Measurements from ENCODE around the gene SPRN.

The SPRN gene

DNA sequence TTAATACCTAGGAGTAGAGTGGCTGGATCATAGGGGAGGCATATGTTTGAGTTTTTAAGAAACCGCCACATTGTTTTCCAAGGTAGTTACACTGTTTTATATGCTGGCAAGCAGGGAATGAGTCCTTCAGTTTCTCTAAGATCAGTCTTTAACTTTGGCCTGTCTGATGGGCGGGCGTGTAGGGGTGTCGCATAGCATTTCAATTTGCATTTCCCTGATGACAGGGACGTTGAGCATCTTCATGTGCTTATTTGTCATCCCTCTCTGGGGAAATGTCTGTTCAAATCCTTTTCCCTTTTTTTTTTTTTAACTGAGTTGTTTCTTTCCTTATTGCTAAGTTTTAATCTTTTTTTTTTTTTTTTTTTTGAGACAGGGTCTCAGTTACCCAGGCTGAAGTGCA lies 20.6 kb downstream of the SPRN start:
- H3K9me3 ChIP-seq (ENCODE audit: severe bottlenecking) = no peaks in the 10 kb centered on the region
- H3K27ac ChIP-seq = no peak overlapping the region
- DNase-seq = no peak
- no peak overlapping the region for H3K4me3 ChIP-seq (ENCODE audit: low read depth, low read length)
- TF ChIP-seq, protein P1, sequence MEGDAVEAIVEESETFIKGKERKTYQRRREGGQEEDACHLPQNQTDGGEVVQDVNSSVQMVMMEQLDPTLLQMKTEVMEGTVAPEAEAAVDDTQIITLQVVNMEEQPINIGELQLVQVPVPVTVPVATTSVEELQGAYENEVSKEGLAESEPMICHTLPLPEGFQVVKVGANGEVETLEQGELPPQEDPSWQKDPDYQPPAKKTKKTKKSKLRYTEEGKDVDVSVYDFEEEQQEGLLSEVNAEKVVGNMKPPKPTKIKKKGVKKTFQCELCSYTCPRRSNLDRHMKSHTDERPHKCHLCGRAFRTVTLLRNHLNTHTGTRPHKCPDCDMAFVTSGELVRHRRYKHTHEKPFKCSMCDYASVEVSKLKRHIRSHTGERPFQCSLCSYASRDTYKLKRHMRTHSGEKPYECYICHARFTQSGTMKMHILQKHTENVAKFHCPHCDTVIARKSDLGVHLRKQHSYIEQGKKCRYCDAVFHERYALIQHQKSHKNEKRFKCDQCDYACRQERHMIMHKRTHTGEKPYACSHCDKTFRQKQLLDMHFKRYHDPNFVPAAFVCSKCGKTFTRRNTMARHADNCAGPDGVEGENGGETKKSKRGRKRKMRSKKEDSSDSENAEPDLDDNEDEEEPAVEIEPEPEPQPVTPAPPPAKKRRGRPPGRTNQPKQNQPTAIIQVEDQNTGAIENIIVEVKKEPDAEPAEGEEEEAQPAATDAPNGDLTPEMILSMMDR (IDR thresholded peaks at IDR 0.05; ENCODE audit: low read depth, low read length) = no peak
- H3K27me3 ChIP-seq (ENCODE audit: insufficient read depth, low read depth, severe bottlenecking) = no peaks in the 10 kb centered on the region
- peaks cover 64% of the 10 kb centered on the region for H3K36me3 ChIP-seq

DNA sequence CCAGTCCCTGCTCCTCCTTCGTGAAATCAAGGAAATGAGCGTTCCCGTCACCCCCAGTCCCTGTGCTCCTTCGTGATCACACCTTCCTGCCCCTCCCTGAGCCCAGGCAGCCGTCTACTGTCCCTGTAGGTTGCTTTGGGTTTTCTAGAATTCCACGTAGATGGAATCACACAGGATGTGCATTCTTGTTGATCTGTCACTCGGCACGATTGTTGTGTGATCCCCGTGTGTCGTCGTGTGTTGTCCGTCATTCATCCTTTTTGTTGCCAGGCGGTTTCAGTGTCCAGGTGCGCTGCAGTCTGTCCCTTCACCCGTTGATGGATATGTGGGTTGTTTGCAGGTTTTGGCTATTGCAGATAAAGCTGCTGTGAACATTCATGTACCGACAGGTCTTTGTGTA lies 21.1 kb downstream of the SPRN start:
- DNase-seq = no peak
- TF ChIP-seq, protein P1 (IDR thresholded peaks at IDR 0.05; ENCODE audit: low read depth, low read length) = no peak
- Histone ChIP-seq H3K9me3 (ENCODE audit: severe bottlenecking) (no peaks in the 10 kb centered on the region), H3K4me3 (ENCODE audit: low read depth, low read length) (no peak overlapping the region), H3K36me3 (peaks cover 67% of the 10 kb centered on the region), H3K27ac (no peak overlapping the region), H3K27me3 (ENCODE audit: insufficient read depth, low read depth, severe bottlenecking) (no peaks in the 10 kb centered on the region)

DNA sequence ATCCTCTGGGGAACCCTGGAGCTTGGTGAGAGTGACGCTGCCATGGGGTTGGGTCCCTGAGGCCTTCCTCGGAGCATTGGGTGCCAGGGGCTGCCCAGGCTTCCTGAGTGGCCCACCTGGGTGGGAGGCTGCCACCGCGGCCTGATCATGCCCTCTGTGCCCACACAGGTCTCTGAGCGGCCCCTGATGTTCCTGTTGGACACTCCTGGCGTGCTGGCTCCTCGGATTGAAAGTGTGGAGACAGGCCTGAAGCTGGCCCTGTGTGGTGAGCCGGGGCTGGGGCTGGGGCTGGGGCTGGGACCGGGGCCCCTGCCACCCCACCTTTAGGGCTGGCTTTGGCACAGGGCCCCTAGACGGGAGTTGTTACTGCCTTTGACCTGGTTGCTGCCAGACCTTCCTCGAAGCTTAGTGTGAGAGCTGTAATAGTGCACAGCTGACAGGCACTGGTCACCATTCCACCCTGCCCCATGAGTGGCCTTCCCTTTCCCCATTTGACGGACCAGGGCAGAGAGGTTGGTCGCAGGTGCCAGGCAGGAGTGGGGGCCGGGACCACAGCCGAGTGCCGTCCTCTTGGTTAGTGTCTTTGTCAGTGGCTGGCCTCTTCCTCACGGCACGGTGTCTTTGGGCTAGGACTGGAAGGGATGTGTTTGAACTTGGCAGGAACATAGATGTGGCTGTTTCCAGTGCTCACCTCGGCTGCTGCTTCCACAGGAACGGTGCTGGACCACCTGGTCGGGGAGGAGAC lies 22.3 kb downstream of the SPRN start:
- TF ChIP-seq, protein P1 (IDR thresholded peaks at IDR 0.05; ENCODE audit: low read depth, low read length) = no peak
- no peak for DNase-seq
- H3K27ac ChIP-seq = no peak overlapping the region
- H3K4me3 ChIP-seq (ENCODE audit: low read depth, low read length) = no peak overlapping the region
- H3K9me3 ChIP-seq (ENCODE audit: severe bottlenecking) = no peaks in the 10 kb centered on the region
- H3K27me3 ChIP-seq (ENCODE audit: insufficient read depth, low read depth, severe bottlenecking) = no peaks in the 10 kb centered on the region
- H3K36me3 ChIP-seq = peaks cover 63% of the 10 kb centered on the region

DNA sequence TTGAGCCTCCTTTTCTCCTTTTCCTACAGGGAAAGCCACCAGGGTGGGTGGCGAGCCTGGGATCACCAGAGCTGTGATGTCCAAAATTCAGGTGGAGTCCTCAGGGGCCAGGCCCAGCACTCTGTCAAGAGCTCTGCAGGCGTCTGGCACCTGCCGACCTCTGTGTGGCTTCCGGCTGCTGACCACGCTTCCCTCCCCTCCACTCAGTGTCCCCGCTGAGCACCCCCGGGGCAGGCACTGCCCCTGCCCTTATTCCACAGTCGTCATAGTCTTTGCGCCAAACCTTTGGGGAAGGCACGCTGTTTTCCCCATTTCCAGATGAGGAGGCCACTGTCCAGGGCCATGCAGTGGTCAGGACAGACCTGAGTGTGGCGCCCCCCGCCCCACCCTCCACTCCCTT lies 22.9 kb downstream of the SPRN start:
- Histone ChIP-seq H3K27ac (no peak overlapping the region), H3K36me3 (peaks cover 60% of the 10 kb centered on the region), H3K9me3 (ENCODE audit: severe bottlenecking) (no peaks in the 10 kb centered on the region), H3K4me3 (ENCODE audit: low read depth, low read length) (no peak overlapping the region), H3K27me3 (ENCODE audit: insufficient read depth, low read depth, severe bottlenecking) (no peaks in the 10 kb centered on the region)
- TF ChIP-seq, protein P1 (IDR thresholded peaks at IDR 0.05; ENCODE audit: low read depth, low read length) = no peak
- DNase-seq = no peak

DNA sequence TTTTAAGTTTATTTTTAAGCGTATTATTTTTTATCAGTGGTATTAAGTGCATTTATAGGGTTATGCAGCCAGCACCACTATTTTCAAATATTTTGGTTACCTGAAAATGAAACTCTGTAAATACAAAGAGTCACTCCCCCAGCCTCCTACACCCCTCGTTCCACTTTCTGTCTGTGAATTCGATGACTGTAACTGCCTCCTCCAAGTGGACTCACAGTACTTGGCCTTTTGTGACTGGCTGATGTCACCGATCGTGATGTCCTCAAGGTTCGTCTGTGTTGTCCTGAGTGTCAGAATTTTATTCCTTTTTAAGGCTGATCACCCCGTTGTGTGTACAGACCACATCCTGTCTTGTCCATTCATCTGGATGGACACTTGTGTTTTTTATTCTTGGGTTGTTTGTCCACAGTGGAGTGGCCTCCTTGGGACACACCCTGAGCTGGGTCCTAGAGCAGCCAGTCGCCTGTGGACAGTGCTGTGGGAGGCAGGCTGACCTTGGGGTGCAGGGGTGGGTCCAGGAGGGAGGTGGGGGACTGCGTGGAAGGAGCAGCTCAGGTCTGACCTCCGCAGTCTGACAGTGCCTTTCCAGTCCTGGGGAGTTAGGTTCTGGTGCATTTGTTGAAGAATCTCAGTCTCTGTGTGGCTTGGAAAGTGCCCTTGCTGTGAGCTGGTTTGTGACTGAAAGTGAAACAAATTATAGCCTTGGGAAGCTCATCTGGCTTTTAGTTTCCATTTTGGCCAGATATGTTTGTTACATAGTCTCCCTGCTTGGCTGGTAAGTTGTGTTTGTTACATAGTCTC lies 23.6 kb downstream of the SPRN start:
- TF ChIP-seq, protein P1 (IDR thresholded peaks at IDR 0.05; ENCODE audit: low read depth, low read length) = no peak
- Histone ChIP-seq H3K9me3 (ENCODE audit: severe bottlenecking) (no peaks in the 10 kb centered on the region), H3K36me3 (peaks cover 62% of the 10 kb centered on the region), H3K4me3 (ENCODE audit: low read depth, low read length) (no peak overlapping the region), H3K27me3 (ENCODE audit: insufficient read depth, low read depth, severe bottlenecking) (no peaks in the 10 kb centered on the region), H3K27ac (no peak overlapping the region)
- DNase-seq = no peak
